Stimulated activated memory B cell treated with anti-CD40 and anti-IgM and Interleukin-4, amounts not matched to agents 10 μg/mL and 1 μg/mL and 100 μg/mL, for 72 hours (primary cell): ENCODE measurements around the gene HHEX.

Experiments
- ATAC-seq: fragments of 150-1000 bp; cut with Tn5 transposase; 2 replicates; pipeline ENCODE4 v1.10.0; 2021
- H3K27ac Mint-ChIP-seq: one replicate; pipeline ENCODE4 v1.8.0; 2022; ENCODE audit warnings: mild to moderate bottlenecking, mixed read lengths
- H3K27me3 Mint-ChIP-seq: one replicate; pipeline ENCODE4 v1.8.0; 2022; ENCODE audit warnings: mixed read lengths
- H3K36me3 Mint-ChIP-seq: one replicate; pipeline ENCODE4 v1.8.0; 2022; ENCODE audit warnings: mixed read lengths
- H3K4me1 Mint-ChIP-seq: one replicate; pipeline ENCODE4 v1.8.0; 2022; ENCODE audit warnings: mixed read lengths
- H3K4me3 Mint-ChIP-seq: one replicate; pipeline ENCODE4 v1.8.0; 2022; ENCODE audit warnings: mild to moderate bottlenecking, moderate library complexity, mixed read lengths
- H3K9me3 Mint-ChIP-seq: one replicate; pipeline ENCODE4 v1.8.0; 2022; ENCODE audit warnings: mixed read lengths

Gene HHEX

GRCh38 chr10:92690211-92690914 is 608 bp downstream of the HHEX start:
- H3K27me3 Mint-ChIP-seq = no peaks in the 10 kb centered on the region
- peak overlapping the region; percentile 100 for H3K27ac Mint-ChIP-seq
- peak; percentile 68 for ATAC-seq
- H3K4me3 Mint-ChIP-seq = peak overlapping the region; percentile 96
- H3K36me3 Mint-ChIP-seq = peaks cover 24% of the 10 kb centered on the region
- peaks cover 45% of the 10 kb centered on the region for H3K4me1 Mint-ChIP-seq
- H3K9me3 Mint-ChIP-seq = peaks cover 6% of the 10 kb centered on the region

GRCh38 chr10:92690915-92691590 is 1.3 kb downstream of the HHEX start:
- Mint-ChIP-seq H3K27me3 (no peaks in the 10 kb centered on the region), H3K4me3 (peak overlapping the region; percentile 96), H3K9me3 (peaks cover under 1% of the 10 kb centered on the region), H3K36me3 (peaks cover 18% of the 10 kb centered on the region), H3K27ac (peak overlapping the region; percentile 100), H3K4me1 (peaks cover 42% of the 10 kb centered on the region)
- no peak for ATAC-seq

- Mint-ChIP-seq H3K4me1 (peaks cover 47% of the 10 kb centered on the region), H3K4me3 (peak overlapping the region; percentile 96), H3K36me3 (peaks cover 14% of the 10 kb centered on the region), H3K27me3 (no peaks in the 10 kb centered on the region), H3K27ac (peak overlapping the region; percentile 100), H3K9me3 (no peaks in the 10 kb centered on the region)
- ATAC-seq = peak; percentile 31
Measured at GRCh38 chr10:92691591-92692079, 1.9 kb downstream of the HHEX start.

GRCh38 chr10:92692080-92692671 is 2.4 kb downstream of the HHEX start:
- H3K4me1 Mint-ChIP-seq = peaks cover 53% of the 10 kb centered on the region
- peak overlapping the region; percentile 96 for H3K4me3 Mint-ChIP-seq

GRCh38 chr10:92692697-92693533 is 3.2 kb downstream of the HHEX start:
- H3K9me3 Mint-ChIP-seq = no peaks in the 10 kb centered on the region
- no peaks in the 10 kb centered on the region for H3K27me3 Mint-ChIP-seq
- H3K4me1 Mint-ChIP-seq = peaks cover 60% of the 10 kb centered on the region
- peaks cover 14% of the 10 kb centered on the region for H3K36me3 Mint-ChIP-seq
- ATAC-seq = no peak
- H3K4me3 Mint-ChIP-seq = peak overlapping the region; percentile 96
- H3K27ac Mint-ChIP-seq = peak overlapping the region; percentile 100

More at GRCh38 chr10:92692080-92692671, 2.4 kb downstream of the HHEX start:
- peak overlapping the region; percentile 100 for H3K27ac Mint-ChIP-seq
- no peak for ATAC-seq
- no peaks in the 10 kb centered on the region for H3K27me3 Mint-ChIP-seq
- H3K9me3 Mint-ChIP-seq = no peaks in the 10 kb centered on the region
- peaks cover 14% of the 10 kb centered on the region for H3K36me3 Mint-ChIP-seq

GRCh38 chr10:92693534-92693893 is 3.8 kb downstream of the HHEX start:
- ATAC-seq = no peak
- no peaks in the 10 kb centered on the region for H3K27me3 Mint-ChIP-seq

GRCh38 chr10:92695679-92696605 is 6.2 kb downstream of the HHEX start:
- Mint-ChIP-seq H3K36me3 (peaks cover 14% of the 10 kb centered on the region), H3K27me3 (no peaks in the 10 kb centered on the region), H3K9me3 (no peaks in the 10 kb centered on the region), H3K4me1 (peaks cover 68% of the 10 kb centered on the region), H3K27ac (peak overlapping the region; percentile 50), H3K4me3 (no peak overlapping the region)
- ATAC-seq = no peak

More at GRCh38 chr10:92693534-92693893, 3.8 kb downstream of the HHEX start:
- Mint-ChIP-seq H3K27ac (no peak overlapping the region), H3K4me1 (peaks cover 63% of the 10 kb centered on the region), H3K36me3 (peaks cover 14% of the 10 kb centered on the region), H3K9me3 (no peaks in the 10 kb centered on the region), H3K4me3 (no peak overlapping the region)

- H3K27ac Mint-ChIP-seq = peak overlapping the region; percentile 50
- peaks cover 65% of the 10 kb centered on the region for H3K4me1 Mint-ChIP-seq
- ATAC-seq = no peak
- no peak overlapping the region for H3K4me3 Mint-ChIP-seq
- H3K27me3 Mint-ChIP-seq = no peaks in the 10 kb centered on the region
- H3K9me3 Mint-ChIP-seq = no peaks in the 10 kb centered on the region
- peaks cover 8% of the 10 kb centered on the region for H3K36me3 Mint-ChIP-seq
Measured at GRCh38 chr10:92696606-92697383, 7.0 kb downstream of the HHEX start.

GRCh38 chr10:92697663-92698511 is 8.1 kb downstream of the HHEX start:
- no peak for ATAC-seq
- Mint-ChIP-seq H3K4me1 (peaks cover 61% of the 10 kb centered on the region), H3K27ac (peak overlapping the region; percentile 64), H3K36me3 (peaks cover 1% of the 10 kb centered on the region), H3K9me3 (no peaks in the 10 kb centered on the region), H3K27me3 (no peaks in the 10 kb centered on the region), H3K4me3 (peak overlapping the region; percentile 45)

GRCh38 chr10:92699193-92699517 is 9.4 kb downstream of the HHEX start:
- Mint-ChIP-seq H3K36me3 (no peaks in the 10 kb centered on the region), H3K27ac (peak overlapping the region; percentile 64), H3K4me3 (peak overlapping the region; percentile 73), H3K9me3 (no peaks in the 10 kb centered on the region), H3K4me1 (peaks cover 59% of the 10 kb centered on the region), H3K27me3 (no peaks in the 10 kb centered on the region)
- no peak for ATAC-seq

GRCh38 chr10:92699518-92700381 is 10.0 kb downstream of the HHEX start:
- peaks cover 55% of the 10 kb centered on the region for H3K4me1 Mint-ChIP-seq
- ATAC-seq = peak; percentile 71
- peak overlapping the region; percentile 64 for H3K27ac Mint-ChIP-seq
- no peaks in the 10 kb centered on the region for H3K36me3 Mint-ChIP-seq
- peak overlapping the region; percentile 73 for H3K4me3 Mint-ChIP-seq
- no peaks in the 10 kb centered on the region for H3K27me3 Mint-ChIP-seq
- H3K9me3 Mint-ChIP-seq = no peaks in the 10 kb centered on the region

- Mint-ChIP-seq H3K27ac (peak overlapping the region; percentile 67), H3K9me3 (no peaks in the 10 kb centered on the region), H3K36me3 (no peaks in the 10 kb centered on the region), H3K4me1 (peaks cover 40% of the 10 kb centered on the region), H3K4me3 (peak overlapping the region; percentile 36), H3K27me3 (no peaks in the 10 kb centered on the region)
- ATAC-seq = peak; percentile 20
Measured at GRCh38 chr10:92702301-92702916, 12.7 kb downstream of the HHEX start.
